ENCODE measurements around the gene CRIP3.

Gene CRIP3

DNA sequence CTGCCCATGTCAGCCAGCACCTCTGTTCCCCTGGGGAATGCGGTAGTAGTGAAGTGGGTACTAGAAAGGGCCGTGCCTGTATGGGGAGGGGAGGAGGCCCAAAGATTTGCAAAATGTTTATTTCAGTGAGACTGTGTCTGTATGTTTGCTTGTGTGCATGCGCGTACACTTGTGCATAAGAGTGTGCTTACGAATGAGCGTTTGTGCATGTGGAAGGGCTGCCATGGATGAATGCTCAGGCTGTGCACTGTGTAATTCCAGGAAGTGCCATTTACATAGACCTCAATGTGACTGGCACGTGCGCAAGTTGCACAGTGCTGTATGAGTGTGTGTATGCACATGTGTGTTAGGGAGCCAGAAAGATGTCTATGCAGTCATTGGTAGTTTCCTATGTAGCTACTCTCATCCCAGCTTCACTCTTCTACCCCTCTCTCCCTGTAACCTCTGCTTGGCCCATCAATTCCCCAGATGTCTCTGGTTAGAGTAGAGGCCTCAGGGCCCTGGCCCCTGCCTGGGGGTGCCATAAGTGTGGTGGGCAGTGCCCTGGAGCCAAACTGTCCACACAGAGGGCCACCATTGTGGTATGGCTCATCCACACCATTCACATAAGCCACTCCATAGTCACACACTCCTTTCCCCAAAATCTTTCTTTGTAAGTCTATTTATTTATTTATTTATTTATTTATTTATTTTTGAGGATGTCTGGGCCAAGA, 37.4 kb downstream of the CRIP3 start:
- peak; percentile 51 for DNase-seq

DNA sequence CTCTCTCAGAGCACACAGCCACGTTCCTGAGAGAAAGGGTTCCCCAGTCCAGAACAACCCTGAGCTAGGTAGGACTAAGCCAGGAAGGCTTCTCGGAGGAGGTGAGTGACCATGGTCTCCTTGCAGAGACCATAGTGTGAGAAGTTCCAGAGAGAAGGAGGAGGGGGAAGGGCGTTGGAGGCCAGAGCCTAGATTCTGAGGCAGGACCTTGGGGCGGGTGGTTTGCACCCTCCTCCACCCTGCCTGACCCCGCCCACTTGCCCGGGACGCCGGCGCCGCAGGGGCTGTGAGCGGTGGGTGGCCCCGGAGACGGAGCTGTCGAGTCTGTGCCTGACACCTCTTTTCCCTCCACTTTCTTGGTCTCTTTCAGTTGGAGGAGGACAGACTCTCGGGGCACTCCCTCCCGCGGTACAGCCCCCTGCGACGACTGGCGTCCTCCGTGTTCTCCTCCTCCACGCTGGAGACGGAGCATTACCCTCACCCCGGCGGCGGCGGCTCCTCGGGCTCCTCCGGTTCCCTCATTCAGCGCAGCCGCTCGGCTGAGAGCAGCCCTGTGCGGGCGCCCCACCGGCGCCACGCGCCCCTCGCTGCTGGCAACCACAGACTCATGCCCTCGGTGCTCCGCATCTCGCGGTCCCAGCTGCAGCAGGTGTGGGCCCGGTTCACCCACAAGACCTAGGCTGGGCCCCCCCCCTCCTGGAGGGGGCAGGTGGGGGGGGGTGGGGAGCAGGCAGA, 39.2 kb downstream of the CRIP3 start:
- no peak for DNase-seq

DNA sequence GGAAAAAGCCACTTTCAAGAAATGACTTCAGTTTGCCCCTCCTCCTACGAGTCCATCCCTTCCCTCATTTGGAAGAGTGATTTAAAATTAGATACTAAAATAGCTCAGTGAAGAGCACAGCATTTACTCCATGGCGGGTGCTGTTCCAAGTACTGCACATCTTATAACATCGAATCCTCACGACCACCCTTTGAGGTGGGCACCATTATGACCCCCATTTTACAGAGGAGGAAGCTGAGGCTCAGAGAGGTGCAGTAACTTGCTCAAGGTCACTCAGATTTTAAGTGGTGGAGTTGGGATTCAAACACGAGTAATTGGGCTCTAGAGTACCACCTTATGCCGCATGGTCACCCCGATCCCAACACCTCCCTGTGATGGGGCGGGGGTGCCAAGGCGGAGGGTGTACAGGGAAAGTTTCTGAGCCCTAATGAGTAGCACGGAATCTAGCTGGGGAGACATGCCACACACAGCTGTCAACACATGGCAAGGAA, 39.8 kb downstream of the CRIP3 start:
- DNase-seq: no peak

DNA sequence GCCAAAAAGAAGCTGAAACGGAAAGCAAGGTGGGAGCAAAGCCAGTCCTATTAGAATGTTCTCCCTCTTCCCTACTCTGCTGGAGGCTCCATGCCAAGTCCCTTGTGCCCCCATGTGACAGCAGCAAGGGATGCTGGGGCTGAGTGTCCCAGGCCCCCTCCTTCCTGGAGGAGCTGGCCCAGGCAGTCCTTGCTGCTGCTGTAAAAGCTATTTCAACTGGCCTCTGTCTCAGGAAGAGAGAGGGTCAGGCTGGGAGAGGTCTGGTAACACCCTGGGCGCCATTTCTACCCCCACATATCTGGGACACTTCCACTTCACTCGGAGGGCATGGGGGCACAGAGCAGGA, 40.3 kb downstream of the CRIP3 start:
- DNase-seq: no peak

DNA sequence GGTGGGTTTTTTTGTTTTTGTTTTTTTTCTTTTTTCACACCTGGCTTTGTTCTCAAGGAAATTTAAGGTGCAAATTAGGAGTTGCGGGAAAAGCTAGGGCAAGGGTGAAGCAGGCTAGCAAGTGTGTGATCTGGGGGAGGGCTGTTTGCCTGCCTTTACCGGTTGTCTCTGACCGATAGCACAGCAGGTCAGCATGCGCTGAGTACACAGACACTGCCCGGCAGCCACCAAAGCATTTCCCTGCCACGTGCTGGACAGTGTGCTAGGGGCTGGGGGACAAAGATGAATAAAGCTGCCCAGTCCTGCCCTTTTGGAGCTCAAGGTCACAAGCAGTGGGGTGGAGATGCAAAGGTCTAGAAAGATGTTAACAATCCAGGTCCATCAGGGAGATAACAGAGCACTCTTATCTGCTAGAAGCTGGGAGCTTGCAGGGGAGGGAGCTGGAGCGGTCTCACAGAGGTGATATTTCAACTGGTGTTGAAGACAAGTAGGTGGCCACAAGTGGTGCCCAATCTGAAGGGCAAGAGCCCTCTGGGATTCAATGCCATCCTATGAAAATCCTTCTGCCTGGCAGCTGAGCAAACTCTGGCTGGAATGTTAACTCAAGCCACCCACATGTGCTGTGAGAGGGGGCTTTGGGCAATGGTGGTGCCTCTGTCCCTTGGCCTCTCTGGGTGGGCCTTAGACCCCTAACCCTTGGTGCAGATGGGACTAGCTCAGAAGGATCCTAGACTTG, 40.8 kb downstream of the CRIP3 start:
- DNase-seq: no peak

GRCh38 chr6:43265564-43265963, 43.1 kb downstream of the CRIP3 start:
- no peak for DNase-seq

- no peak for DNase-seq
Measured at GRCh38 chr6:43264599-43265145, 44.0 kb downstream of the CRIP3 start.

DNA sequence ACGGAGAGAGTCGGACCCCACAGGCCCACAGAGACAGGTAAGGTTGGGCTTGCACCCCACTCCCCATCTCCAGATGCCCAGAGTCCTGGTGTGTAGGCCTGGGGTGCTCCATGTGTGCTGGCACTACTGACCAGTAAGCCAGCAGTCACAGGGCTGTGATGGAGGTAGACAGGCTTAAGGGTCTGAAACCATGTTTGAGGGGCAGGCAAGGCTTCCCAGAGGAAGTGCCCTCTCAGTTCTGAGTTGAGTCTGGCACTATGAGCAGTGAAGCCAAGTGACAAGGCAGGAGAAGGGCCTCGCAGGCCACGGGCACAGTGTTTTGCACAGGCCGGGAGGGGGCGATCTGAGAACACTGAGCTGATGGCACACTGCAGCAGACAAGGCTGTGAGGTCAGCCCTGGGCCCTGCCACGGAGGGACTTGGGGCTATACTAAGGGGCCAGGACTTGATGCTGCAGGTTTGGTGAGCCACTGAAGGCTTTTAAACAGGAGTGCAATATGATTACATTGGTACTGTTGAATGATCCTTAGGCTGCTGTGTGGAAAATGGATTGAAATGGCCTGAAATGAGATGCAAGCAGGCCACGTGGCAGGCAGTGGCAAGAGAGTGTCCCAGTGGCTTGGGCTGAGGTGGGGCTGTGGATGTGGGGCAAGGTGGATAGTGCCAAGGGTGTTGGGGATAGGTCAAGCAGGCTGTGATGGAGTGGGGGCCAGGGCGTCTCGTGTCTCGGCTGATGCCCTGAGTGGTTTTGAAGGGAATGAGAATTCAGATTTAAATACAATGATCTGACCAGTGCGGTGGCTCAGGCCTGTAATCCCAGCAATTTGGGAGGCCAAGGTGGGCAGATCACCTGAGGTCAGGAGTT, 45.1 kb downstream of the CRIP3 start:
- peak; percentile 8 for DNase-seq

DNA sequence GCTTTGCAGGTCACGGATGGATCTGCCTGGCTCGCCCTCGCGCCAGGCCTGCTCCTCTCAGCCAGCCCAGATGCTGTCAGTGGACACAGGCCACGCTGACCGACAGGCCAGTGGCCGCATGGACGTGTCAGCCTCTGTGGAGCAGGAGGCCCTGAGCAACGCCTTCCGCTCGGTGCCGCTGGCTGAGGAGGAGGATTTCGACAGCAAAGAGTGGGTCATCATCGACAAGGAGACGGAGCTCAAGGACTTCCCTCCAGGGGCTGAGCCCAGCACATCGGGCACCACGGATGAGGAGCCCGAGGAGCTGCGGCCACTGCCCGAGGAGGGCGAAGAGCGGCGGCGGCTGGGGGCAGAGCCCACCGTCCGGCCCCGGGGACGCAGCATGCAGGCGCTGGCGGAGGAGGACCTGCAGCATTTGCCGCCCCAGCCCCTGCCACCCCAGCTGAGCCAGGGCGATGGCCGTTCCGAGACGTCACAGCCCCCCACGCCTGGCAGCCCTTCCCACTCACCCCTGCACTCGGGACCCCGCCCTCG, 45.8 kb downstream of the CRIP3 start:
- DNase-seq: no peak

DNA sequence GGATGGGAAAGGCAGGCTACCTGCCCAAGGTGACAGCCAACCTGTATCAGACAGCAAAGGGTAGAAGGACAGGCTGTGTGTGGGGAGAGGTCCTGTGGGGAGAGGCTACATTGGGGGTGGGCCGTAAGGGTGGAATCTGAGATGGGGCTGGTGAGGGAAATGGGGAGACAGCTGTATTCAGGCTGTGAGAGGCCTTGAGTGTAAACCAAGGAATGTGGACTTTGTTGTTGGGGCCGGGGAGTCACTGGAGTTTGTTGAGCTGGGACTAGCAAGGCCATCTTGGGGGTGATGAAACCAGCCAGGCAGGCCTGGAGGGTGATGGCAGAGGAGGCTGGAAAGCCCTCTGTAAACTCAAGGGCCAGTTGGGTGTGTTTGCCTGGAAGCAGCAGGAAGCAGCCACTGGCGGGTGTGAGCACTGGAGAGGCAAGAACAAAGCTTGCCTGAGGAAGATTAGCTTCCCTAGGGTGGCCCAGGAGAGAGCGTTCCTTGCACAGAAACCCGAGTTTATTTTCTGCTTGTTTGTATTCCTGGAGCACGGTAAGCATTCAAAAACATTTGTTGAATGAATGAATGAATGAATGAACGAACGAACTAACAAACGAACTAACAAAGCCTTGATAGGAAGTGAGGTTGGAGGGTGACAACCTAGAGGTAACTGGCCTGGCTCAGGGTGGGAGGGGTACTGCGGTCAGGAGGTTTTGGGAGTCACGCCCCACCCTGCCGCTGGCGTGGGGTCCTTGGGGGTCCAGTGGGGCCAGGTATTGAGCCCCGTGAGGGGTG, 46.4 kb downstream of the CRIP3 start:
- DNase-seq: no peak

GRCh38 chr6:43261198-43261597, 47.4 kb downstream of the CRIP3 start:
- no peak for DNase-seq

DNA sequence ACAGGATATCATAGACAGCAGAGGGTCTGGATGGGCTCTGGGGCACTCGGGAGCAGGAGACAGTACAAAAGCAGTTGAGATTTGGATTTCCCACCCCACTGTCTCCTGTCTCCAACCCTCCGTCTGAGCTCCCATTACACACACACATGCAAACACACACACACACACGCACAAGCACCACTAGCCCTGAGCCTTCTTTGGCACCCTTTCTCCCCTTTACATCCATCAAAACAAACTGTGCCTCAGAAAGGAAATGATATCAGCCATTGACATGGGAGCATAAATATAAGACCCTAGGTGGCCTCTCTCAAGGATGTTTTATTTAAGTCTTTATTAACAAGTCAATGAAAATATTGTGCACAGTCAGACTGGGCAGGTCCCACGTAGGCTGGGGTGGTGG, 47.8 kb downstream of the CRIP3 start:
- DNase-seq: no peak

- DNase-seq: no peak
Measured at GRCh38 chr6:43258807-43259686, 49.6 kb downstream of the CRIP3 start.

DNA sequence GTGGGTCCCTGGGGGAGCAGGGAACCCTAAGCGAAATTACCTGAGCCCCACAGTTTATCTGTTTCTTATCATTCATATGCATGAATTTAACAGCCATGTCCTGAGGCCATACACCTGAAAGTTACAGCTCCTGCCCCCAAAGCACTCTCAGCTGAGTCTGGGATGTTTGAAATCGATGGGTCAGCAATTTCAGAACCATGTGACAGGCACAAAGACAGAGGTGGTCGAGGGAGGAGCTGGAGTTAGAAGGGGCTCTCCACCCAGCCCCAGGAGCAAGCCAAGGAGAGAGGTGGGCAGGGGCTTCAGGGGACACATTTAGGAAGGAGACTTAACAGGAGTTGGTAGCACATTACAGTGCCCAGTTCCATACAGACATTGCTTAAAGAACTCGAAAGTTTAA, 50.4 kb downstream of the CRIP3 start:
- DNase-seq: no peak

DNA sequence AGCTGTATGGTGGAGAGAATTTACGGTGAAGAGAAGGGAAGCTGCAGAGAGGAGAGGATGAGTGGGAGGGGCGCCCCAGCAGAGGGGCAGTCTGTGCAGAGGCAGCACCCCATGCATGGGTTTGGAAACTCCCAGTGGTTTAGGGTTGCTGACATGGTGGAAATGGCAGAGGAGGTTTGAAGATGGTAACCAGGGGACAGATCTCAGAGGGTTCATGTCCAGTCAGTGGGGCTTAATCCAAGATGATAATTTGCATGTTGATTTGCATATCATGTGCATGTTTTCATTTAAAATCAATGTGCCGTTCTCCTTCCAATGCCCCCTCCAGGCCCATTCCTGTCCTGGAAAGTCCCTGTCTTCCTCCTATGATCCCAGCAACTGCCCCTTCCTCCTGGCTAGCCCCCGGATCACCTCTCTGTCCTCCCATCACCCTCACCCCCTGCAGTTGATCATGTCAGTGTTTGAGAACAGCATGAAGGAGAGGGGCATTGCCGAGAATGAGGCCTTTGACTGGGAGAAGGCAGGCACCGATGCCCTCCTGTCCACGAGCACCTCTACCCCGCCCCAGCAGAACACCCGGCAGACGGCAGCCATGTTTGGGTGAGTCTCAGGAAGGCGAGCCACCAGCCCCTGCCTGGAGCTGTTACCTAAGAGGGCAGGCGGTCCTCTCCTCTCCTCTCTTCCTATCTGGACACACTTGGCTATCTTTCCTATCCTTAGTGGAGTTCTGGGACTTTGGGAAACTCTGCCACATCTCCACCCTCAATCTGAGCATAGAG, 51.1 kb downstream of the CRIP3 start:
- no peak for DNase-seq

- no peak for DNase-seq
Measured at GRCh38 chr6:43256670-43257366, 51.8 kb downstream of the CRIP3 start.
